Measurements from ENCODE around the gene TOR3A.

GRCh38 chr1:179107706-179108629, 26.1 kb downstream of the TOR3A start:
- no peak for TF ChIP-seq CTCF (IDR thresholded peaks at IDR 0.05)
- TF ChIP-seq MAZ (IDR thresholded peaks at IDR 0.05; ENCODE audit: borderline replicate concordance, low read depth, low read length): no peak
- no peak for TF ChIP-seq CHD2 (IDR thresholded peaks at IDR 0.05; ENCODE audit: low read length, partially characterized antibody)
- TF ChIP-seq RNF2 (IDR thresholded peaks at IDR 0.05; ENCODE audit: borderline replicate concordance, low read depth): no peak
- TF ChIP-seq RAD21 (conservative IDR thresholded peaks at IDR 0.05 in 1 of 2, IDR thresholded peaks at IDR 0.05 in 1 of 2): no peak
- TF ChIP-seq EHMT2 (IDR thresholded peaks at IDR 0.05; ENCODE audit: low read depth): no peak
- no peak for TF ChIP-seq CEBPB (IDR thresholded peaks at IDR 0.05)

All from A549 (cell line).